ENCODE results near the gene PRRG2.
A peak's percentile ranks its signal among the peaks of the same experiment; 100 is the strongest.

PRRG2 gene

GRCh38 chr19:49635530-49636232 lies 54.6 kb downstream of the PRRG2 start:
- H3K36me3 ChIP-seq (ENCODE audit: control insufficient read depth in 5 of 5, insufficient read depth in 5 of 5, low read length in 5 of 5): peaks cover 0 to 20% (median 17%) of the 10 kb centered on the region in 5 donors
- peak overlapping the region; percentile 57 for H3K27ac ChIP-seq (ENCODE audit: low read depth, low read length)
- peaks cover 17 to 54% (median 42%) of the 10 kb centered on the region in 5 donors for H3K4me1 ChIP-seq (ENCODE audit: control insufficient read depth in 5 of 5, insufficient read depth in 5 of 5, low read length in 5 of 5)
- no peak overlapping the region for H3K4me3 ChIP-seq (ENCODE audit: low read depth in 1 of 5, low read length in 5 of 5)
- no peaks in the 10 kb centered on the region for H3K9me3 ChIP-seq (ENCODE audit: control insufficient read depth in 5 of 5, low read length in 5 of 5)
- H3K9ac ChIP-seq (ENCODE audit: low read length in 5 of 5): peak overlapping the region in 1 of 5 donors; percentile 13
- peaks cover 0 to 5% (median 0%) of the 10 kb centered on the region in 5 donors for H3K27me3 ChIP-seq (ENCODE audit: control insufficient read depth in 5 of 5, insufficient read depth in 4 of 5, low read length in 5 of 5)

- Histone ChIP-seq H3K27ac (ENCODE audit: low read depth, low read length) (no peak overlapping the region), H3K9me3 (ENCODE audit: control insufficient read depth in 5 of 5, low read length in 5 of 5) (no peaks in the 10 kb centered on the region), H3K4me1 (ENCODE audit: control insufficient read depth in 5 of 5, insufficient read depth in 5 of 5, low read length in 5 of 5) (peaks cover 14 to 55% (median 40%) of the 10 kb centered on the region in 5 donors), H3K36me3 (ENCODE audit: control insufficient read depth in 5 of 5, insufficient read depth in 5 of 5, low read length in 5 of 5) (peaks cover 0 to 20% (median 17%) of the 10 kb centered on the region in 5 donors), H3K27me3 (ENCODE audit: control insufficient read depth in 5 of 5, insufficient read depth in 4 of 5, low read length in 5 of 5) (peaks cover 0 to 5% (median 0%) of the 10 kb centered on the region in 5 donors), H3K4me3 (ENCODE audit: low read depth in 1 of 5, low read length in 5 of 5) (no peak overlapping the region), H3K9ac (ENCODE audit: low read length in 5 of 5) (no peak overlapping the region)
Measured at GRCh38 chr19:49636233-49636932, 55.3 kb downstream of the PRRG2 start.

- H3K9ac ChIP-seq (ENCODE audit: low read length in 5 of 5): peak overlapping the region; percentile 55 to 75 (median 65)
- peaks cover 17 to 60% (median 49%) of the 10 kb centered on the region in 5 donors for H3K4me1 ChIP-seq (ENCODE audit: control insufficient read depth in 5 of 5, insufficient read depth in 5 of 5, low read length in 5 of 5)
- no peaks in the 10 kb centered on the region for H3K9me3 ChIP-seq (ENCODE audit: control insufficient read depth in 5 of 5, low read length in 5 of 5)
- H3K27me3 ChIP-seq (ENCODE audit: control insufficient read depth in 5 of 5, insufficient read depth in 4 of 5, low read length in 5 of 5): peaks cover 0 to 5% (median 0%) of the 10 kb centered on the region in 5 donors
- peak overlapping the region; percentile 55 to 89 (median 84) for H3K4me3 ChIP-seq (ENCODE audit: low read depth in 1 of 5, low read length in 5 of 5)
- peak overlapping the region; percentile 100 for H3K27ac ChIP-seq (ENCODE audit: low read depth, low read length)
- H3K36me3 ChIP-seq (ENCODE audit: control insufficient read depth in 5 of 5, insufficient read depth in 5 of 5, low read length in 5 of 5): peaks cover 0 to 20% (median 17%) of the 10 kb centered on the region in 5 donors
Measured at GRCh38 chr19:49637821-49638738, 57.0 kb downstream of the PRRG2 start.

GRCh38 chr19:49639401-49640112 lies 58.4 kb downstream of the PRRG2 start:
- H3K36me3 ChIP-seq (ENCODE audit: control insufficient read depth in 5 of 5, insufficient read depth in 5 of 5, low read length in 5 of 5): peaks cover 0 to 20% (median 17%) of the 10 kb centered on the region in 5 donors
- H3K4me3 ChIP-seq (ENCODE audit: low read depth in 1 of 5, low read length in 5 of 5): peak overlapping the region; percentile 77 to 89 (median 85)
- H3K4me1 ChIP-seq (ENCODE audit: control insufficient read depth in 5 of 5, insufficient read depth in 5 of 5, low read length in 5 of 5): peaks cover 17 to 69% (median 60%) of the 10 kb centered on the region in 5 donors
- H3K27me3 ChIP-seq (ENCODE audit: control insufficient read depth in 5 of 5, insufficient read depth in 4 of 5, low read length in 5 of 5): peaks cover 0 to 5% (median 0%) of the 10 kb centered on the region in 5 donors
- peak overlapping the region in 4 of 5 donors; percentile 77 to 93 (median 86) for H3K9ac ChIP-seq (ENCODE audit: low read length in 5 of 5)
- peak overlapping the region; percentile 100 for H3K27ac ChIP-seq (ENCODE audit: low read depth, low read length)
- H3K9me3 ChIP-seq (ENCODE audit: control insufficient read depth in 5 of 5, low read length in 5 of 5): no peaks in the 10 kb centered on the region

- H3K9me3 ChIP-seq (ENCODE audit: control insufficient read depth in 5 of 5, low read length in 5 of 5): no peaks in the 10 kb centered on the region
- peaks cover 0 to 19% (median 16%) of the 10 kb centered on the region in 5 donors for H3K36me3 ChIP-seq (ENCODE audit: control insufficient read depth in 5 of 5, insufficient read depth in 5 of 5, low read length in 5 of 5)
- peak within 1 kb of the TSS; percentile 100 for H3K27ac ChIP-seq (ENCODE audit: low read depth, low read length)
- peaks cover 0 to 5% (median 0%) of the 10 kb centered on the region in 5 donors for H3K27me3 ChIP-seq (ENCODE audit: control insufficient read depth in 5 of 5, insufficient read depth in 4 of 5, low read length in 5 of 5)
- H3K4me1 ChIP-seq (ENCODE audit: control insufficient read depth in 5 of 5, insufficient read depth in 5 of 5, low read length in 5 of 5): peaks cover 17 to 75% (median 66%) of the 10 kb centered on the region in 5 donors
- peak within 1 kb of the TSS; percentile 77 to 89 (median 85) for H3K4me3 ChIP-seq (ENCODE audit: low read depth in 1 of 5, low read length in 5 of 5)
- peak within 1 kb of the TSS; percentile 94 to 100 (median 98) for H3K9ac ChIP-seq (ENCODE audit: low read length in 5 of 5)
Measured at GRCh38 chr19:49640113-49640898, 59.2 kb downstream of the PRRG2 start, which contains the start of gene RRAS. Gene RRAS, minus strand, starts transcription at chr19:49640143. Its CDS starts 45 bp downstream, at chr19:49640098.
